ENCODE data around the gene IL23R. TPM values are rescaled to one million over a fixed set of nuclear protein-coding genes. Genes with fewer than 3 reads are reported as not detected.

Gene IL23R
- total and polyA plus RNA-seq, 2 of the 8 experiments (the other 6 are each of a cell fraction or from before 2014, with no cell fraction given): not detected

- Histone ChIP-seq H3K27ac (ENCODE audit: low read depth, low read length) (no peak overlapping the region), H3K9ac (replicated peaks in 1 of 4; ENCODE audit: extremely low read depth in 1 of 4, low read depth in 3 of 4, low read length in 3 of 4) (no peak overlapping the region), H3K9me3 (ENCODE audit: insufficient read depth in 2 of 2, low read depth in 1 of 2, low read length in 1 of 2) (no peaks in the 10 kb centered on the region), H3K18ac (ENCODE audit: extremely low read depth, low read length) (no peak overlapping the region), H4K8ac (ENCODE audit: extremely low read depth, insufficient read depth, low read length) (no peak overlapping the region), H3K79me1 (ENCODE audit: low read depth, low read length) (no peaks in the 10 kb centered on the region), H3K4me2 (ENCODE audit: insufficient read depth in 1 of 2, low read depth in 2 of 2, low read length in 2 of 2) (no peak overlapping the region), H4K91ac (replicated peaks; ENCODE audit: insufficient read length, low read length) (no peak overlapping the region), H3K14ac (ENCODE audit: insufficient read length) (no peak overlapping the region), H3K36me3 (ENCODE audit: control insufficient read depth in 2 of 4, insufficient read depth in 4 of 4, low read length in 3 of 4) (no peaks in the 10 kb centered on the region), H2BK12ac (ENCODE audit: low read depth, low read length) (no peak overlapping the region), H4K5ac (ENCODE audit: insufficient read length, low read depth, low read length) (no peak overlapping the region), H3K27me3 (replicated peaks in 1 of 4; ENCODE audit: control insufficient read depth in 3 of 4, extremely low read depth in 1 of 4, insufficient read depth in 3 of 4, low read length in 3 of 4) (no peaks in the 10 kb centered on the region), H3K56ac (replicated peaks; ENCODE audit: insufficient read length, low read depth, low read length) (no peak overlapping the region), H3K4me3 (ENCODE audit: extremely low read depth in 1 of 4, insufficient read depth in 2 of 4, low read depth in 3 of 4, low read length in 4 of 4) (no peak overlapping the region), H2AK5ac (ENCODE audit: low read depth, low read length) (no peak overlapping the region), H3K4me1 (replicated peaks in 1 of 4; ENCODE audit: control insufficient read depth in 3 of 4, insufficient read depth in 4 of 4, low read length in 3 of 4) (no peaks in the 10 kb centered on the region), H3K23me2 (ENCODE audit: low read depth, low read length) (no peaks in the 10 kb centered on the region; the same call in 1 of the 2 replicates), H2BK5ac (ENCODE audit: low read depth, low read length) (no peak overlapping the region), H2BK15ac (ENCODE audit: low read length) (no peak overlapping the region), H3K23ac (ENCODE audit: insufficient read length) (no peak overlapping the region), H3K79me2 (ENCODE audit: control insufficient read depth in 1 of 2, insufficient read depth in 2 of 2, low read length in 2 of 2) (no peaks in the 10 kb centered on the region), H3K4ac (replicated peaks; ENCODE audit: insufficient read length, low read depth, low read length) (no peak overlapping the region), H4K20me1 (replicated peaks in 1 of 2; ENCODE audit: control insufficient read depth in 1 of 2, insufficient read depth in 2 of 2, low read length in 2 of 2) (no peaks in the 10 kb centered on the region), H2AFZ (ENCODE audit: low read length) (no peak overlapping the region), H2BK20ac (ENCODE audit: low read length) (no peak overlapping the region), H2BK120ac (replicated peaks; ENCODE audit: low read depth, low read length) (no peak overlapping the region)
- WGBS, 2 experiments (ENCODE audit: extremely low coverage in 1 of 2, insufficient coverage in 1 of 2, insufficient read length in 1 of 2, insufficient replicate concordance in 2 of 2, low coverage in 1 of 2, low lambda C conversion rate in 2 of 2, missing lambda C conversion rate in 1 of 2): 98% methylated on average over 2 of the region's 2 CpGs; no CpG with 5 or more reads in 1 of the 2 experiments
- no peak for TF ChIP-seq RBBP5 (IDR thresholded peaks at IDR 0.05; ENCODE audit: borderline replicate concordance, low read depth, low read length)
- TF ChIP-seq, protein P1, sequence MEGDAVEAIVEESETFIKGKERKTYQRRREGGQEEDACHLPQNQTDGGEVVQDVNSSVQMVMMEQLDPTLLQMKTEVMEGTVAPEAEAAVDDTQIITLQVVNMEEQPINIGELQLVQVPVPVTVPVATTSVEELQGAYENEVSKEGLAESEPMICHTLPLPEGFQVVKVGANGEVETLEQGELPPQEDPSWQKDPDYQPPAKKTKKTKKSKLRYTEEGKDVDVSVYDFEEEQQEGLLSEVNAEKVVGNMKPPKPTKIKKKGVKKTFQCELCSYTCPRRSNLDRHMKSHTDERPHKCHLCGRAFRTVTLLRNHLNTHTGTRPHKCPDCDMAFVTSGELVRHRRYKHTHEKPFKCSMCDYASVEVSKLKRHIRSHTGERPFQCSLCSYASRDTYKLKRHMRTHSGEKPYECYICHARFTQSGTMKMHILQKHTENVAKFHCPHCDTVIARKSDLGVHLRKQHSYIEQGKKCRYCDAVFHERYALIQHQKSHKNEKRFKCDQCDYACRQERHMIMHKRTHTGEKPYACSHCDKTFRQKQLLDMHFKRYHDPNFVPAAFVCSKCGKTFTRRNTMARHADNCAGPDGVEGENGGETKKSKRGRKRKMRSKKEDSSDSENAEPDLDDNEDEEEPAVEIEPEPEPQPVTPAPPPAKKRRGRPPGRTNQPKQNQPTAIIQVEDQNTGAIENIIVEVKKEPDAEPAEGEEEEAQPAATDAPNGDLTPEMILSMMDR (IDR thresholded peaks at IDR 0.05; ENCODE audit: control extremely low read depth in 1 of 3, insufficient read depth in 1 of 3, low read depth in 1 of 3, low read length in 3 of 3): no peak
- ChIA-PET CTCF (ENCODE audit: partially characterized antibody) (interaction anchor here (0.5 to 5.1 kb wide), 5 partner anchors 22 to 1212 kb away, joined by 3 to 52 read pairs (median 4); no protein-coding TSS in a partner anchor), POLR2A (ENCODE audit: partially characterized antibody) (no interaction called here)
- FAIRE-seq (no peak), DNase-seq (ENCODE audit: low read depth in 1 of 2, low spot score in 2 of 2) (no peak)
Observed at GRCh38 chr1:67190410-67190809, 24.2 kb downstream of the IL23R start.

All from H1 (cell line).